ENCODE results near the gene GDNF. TPM values are rescaled to one million over a fixed set of nuclear protein-coding genes. Genes with fewer than 3 reads are reported as not detected.

The GDNF gene
- total RNA-seq, 4 donors from 2014 or later: 0.10 to 0.80 (median 0.39) TPM

GRCh38 chr5:37814699-37815098 is 25.1 kb downstream of the GDNF start:
- no peak for DNase-seq (ENCODE audit: low spot score in 2 of 2)
- no peak overlapping the region for H3K4me3 ChIP-seq (ENCODE audit: low read depth, poor library complexity, severe bottlenecking)
- WGBS, 2 donors: 55 to 56% methylated on average over 11 of the region's 11 CpGs
- intact Hi-C loops (cut with DNase I; ENCODE audit: low total_unique reads): no loop called here
- TF ChIP-seq POLR2A (IDR thresholded peaks at IDR 0.05) (no peak), CTCF (IDR thresholded peaks at IDR 0.05) (no peak)

GRCh38 chr5:37812365-37812764 is 27.5 kb downstream of the GDNF start:
- intact Hi-C loops (cut with DNase I; ENCODE audit: low total_unique reads): no loop called here
- H3K4me3 ChIP-seq (ENCODE audit: low read depth, poor library complexity, severe bottlenecking): no peak overlapping the region
- no peak for DNase-seq (ENCODE audit: low spot score in 2 of 2)
- WGBS, 2 donors: 95 to 96% methylated on average over 2 of the region's 2 CpGs
- no peak for TF ChIP-seq CTCF (IDR thresholded peaks at IDR 0.05)
- TF ChIP-seq POLR2A (IDR thresholded peaks at IDR 0.05): no peak

- TF ChIP-seq POLR2A (IDR thresholded peaks at IDR 0.05) (no peak), CTCF (IDR thresholded peaks at IDR 0.05) (no peak)
- intact Hi-C loops (cut with DNase I; ENCODE audit: low total_unique reads): no loop called here
- WGBS, 2 donors: 70 to 77% methylated on average over 10 of the region's 10 CpGs
- DNase-seq (ENCODE audit: low spot score in 2 of 2): no peak
- no peak overlapping the region for H3K4me3 ChIP-seq (ENCODE audit: low read depth, poor library complexity, severe bottlenecking)
Observed at GRCh38 chr5:37811866-37812265, 28.0 kb downstream of the GDNF start.

- no peak for TF ChIP-seq CTCF (IDR thresholded peaks at IDR 0.05)
- H3K4me3 ChIP-seq (ENCODE audit: low read depth, poor library complexity, severe bottlenecking): no peak overlapping the region
- intact Hi-C loops (cut with DNase I; ENCODE audit: low total_unique reads): no loop called here
- WGBS, 2 donors: 55 to 60% methylated on average over 14 of the region's 14 CpGs
- no peak for DNase-seq (ENCODE audit: low spot score in 2 of 2)
Observed at GRCh38 chr5:37810311-37810710, 29.5 kb downstream of the GDNF start.

- intact Hi-C loops (cut with DNase I; ENCODE audit: low total_unique reads): no loop called here
Observed at GRCh38 chr5:37808945-37809344, 30.9 kb downstream of the GDNF start.

More at GRCh38 chr5:37808945-37809344, 30.9 kb downstream of the GDNF start:
- no peak for DNase-seq (ENCODE audit: low spot score in 2 of 2)
- H3K4me3 ChIP-seq (ENCODE audit: low read depth, poor library complexity, severe bottlenecking): no peak overlapping the region
- TF ChIP-seq POLR2A (IDR thresholded peaks at IDR 0.05) (no peak), CTCF (IDR thresholded peaks at IDR 0.05) (no peak)
- 64 to 69% methylated on average over 5 of the region's 5 CpGs for WGBS, 2 donors

Data from lower leg skin (tissue), 4 donors.